DMS114 treated with DMSO at 0.1 percent for 48 hours (cell line): ENCODE data around the gene ITPK1.
"Not testable (repeated sequence)": the region's sequence is repeated elsewhere in the genome, so short reads cannot be mapped to it uniquely, and the experiment has no call there.

Source experiments
- DNase-seq: peaks from one replicate; lab custom pipeline; 2025; ENCODE audit not compliant: unreplicated experiment; lab: John Stamatoyannopoulos, UW

Gene ITPK1

DNA sequence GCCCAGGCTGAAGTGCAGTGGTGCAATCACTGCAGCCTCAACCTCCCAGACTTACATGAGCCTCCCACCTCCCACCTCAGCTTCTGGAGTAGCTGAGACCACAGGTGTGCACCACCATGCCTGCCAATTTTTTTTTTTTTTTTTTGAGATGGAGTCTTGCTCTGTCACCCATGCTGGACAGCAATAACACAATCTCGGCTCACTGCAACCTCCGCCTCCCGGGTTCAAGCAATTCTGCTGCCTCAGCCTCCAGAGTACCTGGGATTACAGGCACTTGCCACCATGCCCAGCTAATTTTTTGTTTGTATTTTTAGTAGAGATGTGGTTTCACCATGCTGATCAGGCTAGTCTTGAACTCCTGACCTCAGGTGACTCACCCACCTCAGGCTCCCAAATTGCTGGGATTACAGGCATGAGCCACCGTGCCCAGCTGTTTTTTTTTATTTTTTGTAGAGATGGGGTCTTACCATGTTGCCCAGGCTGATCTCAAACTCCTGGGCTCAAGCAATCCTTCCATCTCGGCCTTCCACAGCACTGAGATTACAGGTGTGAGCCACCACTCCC lies 15.6 kb upstream of the ITPK1 start:
- DNase-seq, result not testable (repeated sequence)

GRCh38 chr14:93128725-93129459 lies 13.2 kb upstream of the ITPK1 start:
- DNase-seq, result no peak

- no peak for DNase-seq
These were observed 10.4 kb upstream of the ITPK1 start for GRCh38 chr14:93126111-93126510.

GRCh38 chr14:93122826-93123225 lies 7.1 kb upstream of the ITPK1 start:
- no peak for DNase-seq

DNA sequence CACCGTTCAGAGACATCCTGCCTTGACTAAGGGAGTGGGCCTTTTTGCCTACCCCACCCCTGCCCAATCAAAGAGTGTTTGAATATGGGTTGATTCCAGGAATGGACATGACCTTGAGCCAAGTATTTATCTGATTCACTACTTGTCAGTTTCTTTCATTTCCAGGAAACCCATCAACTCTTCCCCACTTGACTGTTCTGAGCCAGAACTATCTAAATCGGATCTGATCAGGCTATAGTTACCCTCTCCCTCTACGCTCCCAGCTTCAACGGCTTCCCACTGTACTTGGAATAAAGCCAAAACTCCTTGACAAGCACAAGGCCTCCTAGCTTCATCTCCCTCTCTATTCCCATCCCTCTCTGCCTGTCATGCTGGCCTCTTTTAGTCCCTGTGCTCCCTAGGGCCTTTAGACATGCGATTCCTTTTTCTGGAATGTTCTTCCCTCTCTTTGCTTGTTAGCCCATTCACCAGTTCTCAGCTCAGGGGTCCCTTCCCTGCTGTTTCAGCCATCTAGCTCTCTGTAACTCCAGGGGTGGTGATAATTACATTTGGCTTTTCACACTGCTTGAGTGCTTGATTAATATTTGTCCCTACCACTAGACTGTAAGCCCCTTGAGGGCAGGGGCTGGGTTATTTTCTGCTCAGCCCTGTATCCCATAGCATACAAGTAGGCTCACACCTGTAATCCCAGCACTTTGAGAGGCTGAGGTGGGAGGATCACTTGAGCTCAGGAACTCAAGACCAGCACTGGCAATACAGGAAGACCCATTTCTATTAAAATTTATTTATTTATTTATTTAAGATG lies 5.5 kb upstream of the ITPK1 start:
- no peak for DNase-seq

- DNase-seq, result no peak
These were observed 4.8 kb upstream of the ITPK1 start for GRCh38 chr14:93120517-93120916.

- no peak for DNase-seq
These were observed 1.0 kb upstream of the ITPK1 start for GRCh38 chr14:93116676-93117200.

DNA sequence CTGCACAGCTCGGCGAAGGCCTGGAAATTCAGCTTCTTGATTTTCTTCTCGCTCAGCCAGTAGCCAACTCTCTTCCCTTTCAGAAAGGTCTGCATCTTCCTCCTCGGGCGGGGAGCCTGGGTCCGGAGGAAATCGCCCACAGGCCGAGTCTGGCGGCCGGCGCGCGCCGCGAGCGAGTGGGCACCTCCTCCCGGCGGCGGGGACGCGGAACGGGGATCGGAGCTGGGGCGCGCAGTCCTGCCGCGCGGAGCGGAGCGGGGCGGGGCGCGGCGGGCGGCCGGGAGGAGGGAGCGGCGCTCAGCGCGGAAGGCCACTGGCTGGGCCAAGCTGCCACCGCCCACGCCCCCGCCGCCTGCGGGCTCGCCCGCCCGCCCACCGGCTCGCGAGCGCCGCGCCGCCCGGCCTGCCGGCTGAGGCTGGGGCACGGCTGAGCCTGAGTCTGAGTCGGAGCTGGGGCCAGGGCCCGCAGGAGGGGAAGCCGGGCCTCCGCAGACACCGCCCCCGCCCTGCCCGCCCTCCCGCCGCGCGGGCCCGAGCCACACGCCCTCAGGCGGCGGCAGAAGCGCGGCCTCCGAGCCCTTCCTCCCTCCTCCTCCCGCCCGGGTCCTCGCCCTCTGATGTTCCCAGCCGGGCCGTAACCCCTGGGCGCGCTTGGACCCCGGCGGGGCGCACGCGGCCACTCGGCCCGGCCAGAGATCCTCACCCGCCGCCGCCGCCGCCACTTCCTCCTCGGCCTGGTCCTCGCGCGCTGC lies 480 bp downstream of the ITPK1 start:
- peak; percentile 50 for DNase-seq

DNA sequence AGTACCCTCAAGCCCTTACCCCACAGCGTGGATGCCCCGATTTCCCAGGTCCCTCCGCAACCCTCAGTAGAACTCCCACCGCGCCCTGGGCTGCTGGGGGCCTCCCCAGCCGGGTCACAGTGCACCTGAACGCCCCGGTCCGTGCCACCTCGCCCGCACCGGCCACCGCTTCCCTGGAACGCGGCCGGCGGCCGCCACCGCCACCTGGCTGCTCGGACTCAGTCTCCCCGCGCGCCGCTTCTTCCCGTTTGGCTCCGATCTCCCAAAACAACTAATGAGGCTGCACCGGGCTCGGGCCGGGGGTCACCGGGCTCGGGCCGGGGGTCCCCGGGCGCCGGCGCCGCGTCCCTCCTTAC lies 1.0 kb downstream of the ITPK1 start:
- DNase-seq, result no peak

DNA sequence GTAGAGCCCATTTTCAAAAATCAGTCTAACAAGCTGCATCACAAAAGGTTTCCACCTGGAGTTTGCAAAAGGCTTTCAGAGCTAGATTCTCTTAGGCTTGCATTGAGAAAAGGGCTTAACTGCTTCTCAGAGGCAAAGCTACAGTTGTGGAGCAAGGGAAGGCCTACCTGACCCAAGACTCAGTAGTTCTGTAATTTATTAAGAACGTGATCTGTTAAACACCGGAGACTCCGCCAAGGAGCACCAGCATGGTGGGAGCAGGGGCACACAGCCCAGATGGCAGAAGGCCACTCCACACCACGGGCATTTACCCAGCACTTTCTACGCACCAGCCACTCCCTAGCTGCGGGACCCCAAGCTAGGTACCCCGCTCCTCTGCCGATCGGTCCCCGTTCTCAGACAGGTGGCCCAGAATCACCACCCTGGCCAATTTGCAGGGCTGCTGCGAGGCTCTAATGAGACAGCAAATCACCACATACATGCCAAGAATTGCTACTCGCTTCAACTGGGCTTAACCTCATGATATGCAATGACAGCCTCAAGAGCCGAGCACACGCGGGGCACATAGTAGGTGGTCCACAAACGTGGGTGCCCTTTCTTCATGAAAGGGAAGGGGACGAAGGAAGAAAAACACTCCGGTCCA lies 1.5 kb downstream of the ITPK1 start:
- no peak for DNase-seq

DNA sequence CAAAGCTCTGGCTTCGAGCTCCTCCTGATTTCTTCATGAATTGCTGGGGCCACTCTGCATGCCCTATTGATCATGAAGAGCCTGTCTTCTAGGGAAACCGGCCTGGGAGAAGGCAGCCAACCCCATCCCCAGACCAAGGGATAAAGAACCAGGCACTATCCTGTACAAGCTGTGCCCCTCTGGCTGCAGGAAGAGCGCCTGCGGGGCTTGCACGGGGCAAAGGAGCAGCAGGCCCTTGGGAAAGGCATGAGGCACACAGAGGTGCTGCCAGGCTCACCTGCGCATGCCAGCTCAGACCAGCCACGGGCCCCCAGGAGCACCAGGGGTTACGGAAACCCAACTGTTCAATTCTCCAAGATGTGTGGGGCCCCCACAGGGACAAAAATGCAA lies 2.1 kb downstream of the ITPK1 start:
- no peak for DNase-seq

- peak; percentile 47 for DNase-seq
These were observed 2.6 kb downstream of the ITPK1 start for GRCh38 chr14:93112891-93113677.

DNA sequence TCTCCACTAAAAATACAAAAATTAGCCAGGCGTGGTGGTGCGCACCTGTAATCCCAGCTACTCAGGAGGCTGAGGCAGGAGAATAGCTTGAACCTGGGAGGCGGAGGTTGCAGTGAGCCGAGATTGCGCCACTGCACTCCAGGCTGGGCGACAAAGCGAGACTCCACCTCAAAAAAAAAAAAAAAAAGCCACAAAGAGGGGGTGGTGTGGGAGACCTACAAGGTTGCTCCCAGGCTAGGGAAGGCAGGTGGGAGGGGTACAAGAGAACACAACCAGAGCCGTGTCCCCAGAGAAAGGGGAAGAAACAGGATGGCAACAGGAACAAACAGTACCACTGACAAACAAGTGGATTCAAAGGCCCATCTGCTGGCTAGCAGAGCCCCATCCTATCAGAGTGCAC lies 4.2 kb downstream of the ITPK1 start:
- DNase-seq, result not testable (repeated sequence)

GRCh38 chr14:93110856-93111419 lies 4.8 kb downstream of the ITPK1 start:
- no peak for DNase-seq

- no peak for DNase-seq
These were observed 5.9 kb downstream of the ITPK1 start for GRCh38 chr14:93109572-93110481.

- no peak for DNase-seq
These were observed 7.6 kb downstream of the ITPK1 start for GRCh38 chr14:93108105-93108504.

DNA sequence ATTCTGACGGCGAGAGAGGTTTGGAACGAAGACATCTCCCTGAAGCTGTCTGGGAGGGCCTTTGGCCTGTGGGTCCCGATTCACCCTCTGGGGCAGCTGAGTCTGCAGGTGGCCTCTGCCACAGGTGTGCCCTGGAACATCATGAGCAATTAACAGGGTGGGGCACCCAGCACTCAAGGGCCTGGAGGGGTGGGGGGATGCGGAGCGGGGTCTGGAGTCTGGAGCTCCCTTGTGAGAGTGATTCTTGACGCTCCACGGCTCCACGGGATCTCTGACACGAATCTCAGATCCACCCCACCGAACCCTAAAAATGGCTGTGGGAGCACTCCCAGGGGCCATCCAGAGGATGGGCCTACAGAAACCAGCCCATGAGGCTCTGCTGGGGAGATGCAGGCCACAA lies 8.3 kb downstream of the ITPK1 start:
- DNase-seq, result no peak

GRCh38 chr14:93106541-93107156 lies 9.1 kb downstream of the ITPK1 start:
- DNase-seq, result no peak
